Measurements from ENCODE around the gene SLIT3. TPM values are rescaled to one million over a fixed set of nuclear protein-coding genes. Genes with fewer than 3 reads are reported as not detected.

Gene SLIT3
- total RNA-seq, 1 experiment from 2014 or later: not detected

DNA sequence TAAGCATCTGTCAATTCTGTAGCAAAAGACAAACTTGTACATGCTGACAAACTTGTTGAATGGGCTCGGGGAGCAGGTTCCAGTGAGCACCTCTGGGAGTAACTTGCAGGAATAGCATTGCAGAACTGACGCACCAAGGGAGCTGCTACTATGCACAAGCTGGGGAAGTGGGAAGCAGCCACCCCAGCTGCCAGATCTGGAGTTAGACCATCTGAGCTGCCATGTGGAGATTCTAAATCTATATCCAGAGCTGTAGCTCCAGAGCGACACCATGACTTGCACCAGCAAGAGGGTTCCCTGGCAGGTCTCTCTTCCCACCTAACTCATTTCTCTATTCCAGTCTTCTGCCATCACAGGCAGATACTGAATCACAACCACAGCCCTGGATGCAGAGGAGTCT is 375.8 kb downstream of the SLIT3 start:
- CTCF ChIA-PET: no interaction called here
- Histone ChIP-seq H3K27ac (no peak overlapping the region), H3K36me3 (ENCODE audit: low read depth) (no peaks in the 10 kb centered on the region), H3K4me2 (no peak overlapping the region), H4K20me1 (ENCODE audit: insufficient read depth) (no peaks in the 10 kb centered on the region), H3K79me2 (ENCODE audit: low read depth) (no peaks in the 10 kb centered on the region), H3F3A (ENCODE audit: insufficient read depth, low read depth) (no peaks in the 10 kb centered on the region), H3K9me2 (ENCODE audit: insufficient read depth) (no peaks in the 10 kb centered on the region), H3K4me3 (no peak overlapping the region), H3K9me3 (ENCODE audit: insufficient read depth, low read depth) (no peaks in the 10 kb centered on the region), H2AFZ (no peak overlapping the region), H3K4me1 (replicated peaks; ENCODE audit: insufficient read depth) (no peaks in the 10 kb centered on the region), H3K27me3 (ENCODE audit: insufficient read depth, low read depth) (peaks cover 88% of the 10 kb centered on the region)
- intact Hi-C loops (cut with micrococcal nuclease; ENCODE audit: unreplicated experiment): no loop called here
- no peak for TF ChIP-seq EZH2 (IDR thresholded peaks at IDR 0.05; ENCODE audit: low read depth)
- TF ChIP-seq, protein P1, sequence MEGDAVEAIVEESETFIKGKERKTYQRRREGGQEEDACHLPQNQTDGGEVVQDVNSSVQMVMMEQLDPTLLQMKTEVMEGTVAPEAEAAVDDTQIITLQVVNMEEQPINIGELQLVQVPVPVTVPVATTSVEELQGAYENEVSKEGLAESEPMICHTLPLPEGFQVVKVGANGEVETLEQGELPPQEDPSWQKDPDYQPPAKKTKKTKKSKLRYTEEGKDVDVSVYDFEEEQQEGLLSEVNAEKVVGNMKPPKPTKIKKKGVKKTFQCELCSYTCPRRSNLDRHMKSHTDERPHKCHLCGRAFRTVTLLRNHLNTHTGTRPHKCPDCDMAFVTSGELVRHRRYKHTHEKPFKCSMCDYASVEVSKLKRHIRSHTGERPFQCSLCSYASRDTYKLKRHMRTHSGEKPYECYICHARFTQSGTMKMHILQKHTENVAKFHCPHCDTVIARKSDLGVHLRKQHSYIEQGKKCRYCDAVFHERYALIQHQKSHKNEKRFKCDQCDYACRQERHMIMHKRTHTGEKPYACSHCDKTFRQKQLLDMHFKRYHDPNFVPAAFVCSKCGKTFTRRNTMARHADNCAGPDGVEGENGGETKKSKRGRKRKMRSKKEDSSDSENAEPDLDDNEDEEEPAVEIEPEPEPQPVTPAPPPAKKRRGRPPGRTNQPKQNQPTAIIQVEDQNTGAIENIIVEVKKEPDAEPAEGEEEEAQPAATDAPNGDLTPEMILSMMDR (conservative IDR thresholded peaks at IDR 0.05): no peak
- POLR2A ChIA-PET (ENCODE audit: unreplicated experiment): no interaction called here
- no peak for DNase-seq
- no TSS peak for BruUV-seq (replicated peaks)

DNA sequence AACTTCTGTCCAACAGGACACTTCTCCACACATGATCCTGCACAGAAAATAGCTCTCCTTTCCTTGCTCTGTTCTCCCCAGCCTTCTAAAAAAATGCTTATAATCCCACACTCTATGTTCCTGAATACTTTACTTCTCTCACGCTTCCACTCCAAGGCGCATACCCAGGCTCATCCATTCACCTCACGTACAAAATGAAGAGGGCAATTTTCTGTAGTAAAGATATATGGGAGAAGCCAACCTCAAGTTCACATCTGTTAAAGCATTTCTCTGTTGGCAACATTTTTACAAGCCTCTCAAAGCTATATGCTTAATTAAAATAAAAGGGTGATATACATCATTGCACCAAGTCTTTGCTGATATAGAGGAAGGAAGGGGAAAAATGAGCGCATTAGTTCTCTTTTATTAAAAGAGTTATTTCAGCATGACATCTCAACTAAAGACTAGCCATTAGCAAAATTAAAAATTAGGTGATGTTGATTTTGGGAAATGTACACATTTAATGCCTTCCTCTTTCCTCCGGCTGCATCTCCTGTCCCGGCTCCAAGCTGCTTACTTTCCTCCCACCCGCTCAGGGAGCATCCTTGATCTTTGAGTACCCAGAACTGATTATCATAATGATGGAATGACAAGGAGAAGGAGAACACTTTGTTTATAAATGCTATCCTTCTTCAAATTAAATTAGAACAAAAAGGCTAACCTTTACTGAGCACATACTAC is 379.6 kb downstream of the SLIT3 start:
- H3K36me3 ChIP-seq (ENCODE audit: low read depth): no peaks in the 10 kb centered on the region
- POLR2A ChIA-PET (ENCODE audit: unreplicated experiment): no interaction called here
- H3K79me2 ChIP-seq (ENCODE audit: low read depth): no peaks in the 10 kb centered on the region
- BruUV-seq (replicated peaks): no TSS peak
- no peak overlapping the region for H3K27ac ChIP-seq
- H2AFZ ChIP-seq: no peak overlapping the region
- H3K4me1 ChIP-seq (replicated peaks; ENCODE audit: insufficient read depth): no peaks in the 10 kb centered on the region
- no peaks in the 10 kb centered on the region for H3F3A ChIP-seq (ENCODE audit: insufficient read depth, low read depth)
- TF ChIP-seq, protein P1 (conservative IDR thresholded peaks at IDR 0.05): no peak
- no peak for TF ChIP-seq EZH2 (IDR thresholded peaks at IDR 0.05; ENCODE audit: low read depth)
- H3K9me2 ChIP-seq (ENCODE audit: insufficient read depth): no peaks in the 10 kb centered on the region
- intact Hi-C loops (cut with micrococcal nuclease; ENCODE audit: unreplicated experiment): no loop called here
- no peak overlapping the region for H3K4me2 ChIP-seq
- no peak for DNase-seq
- no peak overlapping the region for H3K4me3 ChIP-seq
- peaks cover 94% of the 10 kb centered on the region for H3K27me3 ChIP-seq (ENCODE audit: insufficient read depth, low read depth)
- H4K20me1 ChIP-seq (ENCODE audit: insufficient read depth): no peaks in the 10 kb centered on the region
- no peaks in the 10 kb centered on the region for H3K9me3 ChIP-seq (ENCODE audit: insufficient read depth, low read depth)
- CTCF ChIA-PET: no interaction called here

DNA sequence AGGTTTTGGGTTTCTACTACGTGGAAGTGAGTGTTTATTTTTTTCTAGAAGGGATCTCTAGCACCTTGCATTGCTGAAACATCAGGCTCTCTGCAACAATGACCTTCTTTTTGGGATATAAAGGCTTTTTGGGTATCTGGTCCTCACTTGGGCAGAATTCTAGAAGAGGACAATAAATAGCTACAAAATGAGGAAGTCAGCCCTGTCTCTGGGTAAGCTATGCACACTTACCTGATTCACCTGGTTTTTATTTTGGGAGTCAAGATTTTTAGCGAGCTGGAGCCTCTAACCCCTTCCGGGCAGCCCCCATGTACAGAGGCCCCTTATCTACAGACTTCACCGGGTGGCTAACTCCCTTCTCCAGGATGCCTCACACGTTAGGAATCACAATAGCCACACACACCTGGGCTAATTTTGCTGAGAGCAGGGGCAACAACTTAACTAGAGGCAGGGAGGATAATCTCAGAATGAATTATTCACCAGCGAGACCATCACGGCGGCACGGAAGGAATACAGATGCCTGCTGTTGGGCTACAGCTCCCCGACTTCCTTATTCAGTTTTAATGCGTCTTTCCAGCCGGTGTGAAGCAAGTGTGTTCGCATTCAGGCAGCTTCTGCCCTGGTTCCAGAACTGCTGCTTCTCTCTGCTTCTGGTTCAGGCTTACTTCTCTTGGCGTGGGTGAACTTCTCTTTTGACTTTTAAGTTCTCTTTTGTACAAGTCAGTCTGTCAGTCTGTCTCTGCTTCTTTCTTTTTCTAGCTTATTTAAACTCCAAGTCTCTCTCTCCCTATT is 380.7 kb downstream of the SLIT3 start:
- POLR2A ChIA-PET (ENCODE audit: unreplicated experiment): no interaction called here
- Histone ChIP-seq H3K4me3 (no peak overlapping the region), H3K9me2 (ENCODE audit: insufficient read depth) (no peaks in the 10 kb centered on the region), H3K4me2 (no peak overlapping the region), H3K36me3 (ENCODE audit: low read depth) (no peaks in the 10 kb centered on the region), H3K27ac (no peak overlapping the region), H3K79me2 (ENCODE audit: low read depth) (no peaks in the 10 kb centered on the region), H2AFZ (no peak overlapping the region), H3K27me3 (ENCODE audit: insufficient read depth, low read depth) (peaks cover 93% of the 10 kb centered on the region), H3F3A (ENCODE audit: insufficient read depth, low read depth) (no peaks in the 10 kb centered on the region), H4K20me1 (ENCODE audit: insufficient read depth) (no peaks in the 10 kb centered on the region), H3K9me3 (ENCODE audit: insufficient read depth, low read depth) (no peaks in the 10 kb centered on the region), H3K4me1 (replicated peaks; ENCODE audit: insufficient read depth) (no peaks in the 10 kb centered on the region)
- CTCF ChIA-PET: no interaction called here
- intact Hi-C loops (cut with micrococcal nuclease; ENCODE audit: unreplicated experiment): no loop called here
- DNase-seq: no peak
- BruUV-seq (replicated peaks): no TSS peak
- TF ChIP-seq EZH2 (IDR thresholded peaks at IDR 0.05; ENCODE audit: low read depth): no peak; the same call in 1 of the 2 replicates

Measured in PC-9 (cell line).